ENCODE results near the gene KIFC1. TPM values are rescaled to one million over a fixed set of nuclear protein-coding genes. Genes with fewer than 3 reads are reported as not detected.
"Not testable (repeated sequence)": the region's sequence is repeated elsewhere in the genome, so short reads cannot be mapped to it uniquely, and the experiment has no call there.

Gene KIFC1
- polyA plus RNA-seq, 3 donors from 2014 or later = 2.2 to 3.7 TPM; not detected in 1

GRCh38 chr6:33365206-33365971 lies 26.2 kb upstream of the KIFC1 start:
- H3K27ac Mint-ChIP-seq; H3K4me3 Mint-ChIP-seq; H3K9me3 Mint-ChIP-seq; DNase-seq; H3K27me3 Mint-ChIP-seq (ENCODE audit: low read depth in 3 of 3); H3K4me1 Mint-ChIP-seq; H3K36me3 Mint-ChIP-seq: not testable (repeated sequence)

- no peaks in the 10 kb centered on the region for H3K4me1 Mint-ChIP-seq
- peak overlapping the region in 1 of 5 donors; percentile 25 for H3K4me3 Mint-ChIP-seq
- DNase-seq = no peak
- peaks cover 0 to 3% (median 2%) of the 10 kb centered on the region in 3 donors for H3K27me3 Mint-ChIP-seq (ENCODE audit: low read depth in 3 of 3)
- H3K27ac Mint-ChIP-seq = no peak overlapping the region
- H3K9me3 Mint-ChIP-seq = no peaks in the 10 kb centered on the region
- H3K36me3 Mint-ChIP-seq = no peaks in the 10 kb centered on the region
Observed at GRCh38 chr6:33367009-33367714, 24.5 kb upstream of the KIFC1 start.

GRCh38 chr6:33367715-33368025 lies 24.0 kb upstream of the KIFC1 start:
- H3K9me3 Mint-ChIP-seq; H3K4me1 Mint-ChIP-seq; DNase-seq; H3K36me3 Mint-ChIP-seq; H3K27ac Mint-ChIP-seq; H3K4me3 Mint-ChIP-seq; H3K27me3 Mint-ChIP-seq (ENCODE audit: low read depth in 3 of 3): not testable (repeated sequence)

GRCh38 chr6:33371901-33372300 lies 19.7 kb upstream of the KIFC1 start:
- not testable (repeated sequence) for H3K36me3 Mint-ChIP-seq; H3K9me3 Mint-ChIP-seq; H3K27me3 Mint-ChIP-seq (ENCODE audit: low read depth in 3 of 3); DNase-seq; H3K27ac Mint-ChIP-seq; H3K4me3 Mint-ChIP-seq
- H3K4me1 Mint-ChIP-seq = peaks cover 18 to 28% of the 10 kb centered on the region in 2 donors

GRCh38 chr6:33372526-33373123 lies 19.0 kb upstream of the KIFC1 start:
- Mint-ChIP-seq H3K9me3 (no peaks in the 10 kb centered on the region), H3K4me3 (peak overlapping the region in 1 of 5 donors; percentile 15), H3K4me1 (peaks cover 18 to 28% of the 10 kb centered on the region in 2 donors), H3K27me3 (ENCODE audit: low read depth in 3 of 3) (peaks cover 0 to 4% (median 1%) of the 10 kb centered on the region in 3 donors), H3K27ac (peak overlapping the region in 4 of 6 donors; percentile 64 to 94 (median 65)), H3K36me3 (no peaks in the 10 kb centered on the region)
- DNase-seq = no peak

GRCh38 chr6:33373960-33374910 lies 17.4 kb upstream of the KIFC1 start:
- Mint-ChIP-seq H3K27ac (peak overlapping the region; percentile 82 to 97 (median 94)), H3K9me3 (no peaks in the 10 kb centered on the region), H3K4me3 (peak overlapping the region; percentile 36 to 74 (median 67)), H3K4me1 (peaks cover 18 to 28% of the 10 kb centered on the region in 2 donors), H3K27me3 (ENCODE audit: low read depth in 3 of 3) (peaks cover 0 to 4% (median 1%) of the 10 kb centered on the region in 3 donors), H3K36me3 (no peaks in the 10 kb centered on the region)
- peak; percentile 19 to 42 (median 21) for DNase-seq

- H3K4me1 Mint-ChIP-seq = peaks cover 18 to 28% of the 10 kb centered on the region in 2 donors
- peak overlapping the region; percentile 7 to 97 (median 88) for H3K27ac Mint-ChIP-seq
- H3K27me3 Mint-ChIP-seq (ENCODE audit: low read depth in 3 of 3) = peaks cover 0 to 4% (median 0%) of the 10 kb centered on the region in 3 donors
- H3K4me3 Mint-ChIP-seq = no peak overlapping the region
- DNase-seq = no peak
- no peaks in the 10 kb centered on the region for H3K36me3 Mint-ChIP-seq
- no peaks in the 10 kb centered on the region for H3K9me3 Mint-ChIP-seq
Observed at GRCh38 chr6:33375143-33375671, 16.4 kb upstream of the KIFC1 start.

GRCh38 chr6:33377171-33377570 lies 14.5 kb upstream of the KIFC1 start:
- Mint-ChIP-seq H3K4me3 (no peak overlapping the region), H3K4me1 (peaks cover 18 to 28% of the 10 kb centered on the region in 2 donors), H3K36me3 (no peaks in the 10 kb centered on the region), H3K27ac (no peak overlapping the region), H3K27me3 (ENCODE audit: low read depth in 3 of 3) (peaks cover 0 to 7% (median 2%) of the 10 kb centered on the region in 3 donors), H3K9me3 (no peaks in the 10 kb centered on the region)
- DNase-seq = no peak

- H3K4me1 Mint-ChIP-seq = peaks cover 11 to 13% of the 10 kb centered on the region in 2 donors
- H3K27me3 Mint-ChIP-seq (ENCODE audit: low read depth in 3 of 3); DNase-seq; H3K4me3 Mint-ChIP-seq; H3K9me3 Mint-ChIP-seq; H3K27ac Mint-ChIP-seq; H3K36me3 Mint-ChIP-seq: not testable (repeated sequence)
Observed at GRCh38 chr6:33379184-33379583, 12.4 kb upstream of the KIFC1 start.

GRCh38 chr6:33380272-33380981 lies 11.2 kb upstream of the KIFC1 start:
- Mint-ChIP-seq H3K4me1 (peaks cover under 1 to 3% of the 10 kb centered on the region in 2 donors), H3K27me3 (ENCODE audit: low read depth in 3 of 3) (peaks cover 0 to 2% (median 2%) of the 10 kb centered on the region in 3 donors), H3K9me3 (no peaks in the 10 kb centered on the region), H3K27ac (peak overlapping the region in 2 of 6 donors; percentile 26 to 60), H3K36me3 (no peaks in the 10 kb centered on the region), H3K4me3 (no peak overlapping the region)
- no peak for DNase-seq

GRCh38 chr6:33383427-33384185 lies 8.0 kb upstream of the KIFC1 start:
- Mint-ChIP-seq H3K27me3 (ENCODE audit: low read depth in 3 of 3) (peaks cover 0 to 2% (median 2%) of the 10 kb centered on the region in 3 donors), H3K4me3 (no peak overlapping the region), H3K27ac (peak overlapping the region in 1 of 6 donors; percentile 22), H3K4me1 (peaks cover 0 to 3% of the 10 kb centered on the region in 2 donors), H3K9me3 (no peaks in the 10 kb centered on the region), H3K36me3 (no peaks in the 10 kb centered on the region)
- DNase-seq = no peak

- Mint-ChIP-seq H3K27ac (no peak overlapping the region), H3K27me3 (ENCODE audit: low read depth in 3 of 3) (peaks cover 0 to 2% (median 2%) of the 10 kb centered on the region in 3 donors), H3K9me3 (no peaks in the 10 kb centered on the region), H3K4me3 (no peak overlapping the region), H3K36me3 (no peaks in the 10 kb centered on the region), H3K4me1 (peaks cover 0 to 3% of the 10 kb centered on the region in 2 donors)
- no peak for DNase-seq
Observed at GRCh38 chr6:33384581-33385020, 7.0 kb upstream of the KIFC1 start.
